ENCODE results near the gene FOXI1. TPM values are rescaled to one million over a fixed set of nuclear protein-coding genes. Genes with fewer than 3 reads are reported as not detected.

Gene FOXI1
- total RNA-seq, 4 donors from 2014 or later: not detected

- no peak overlapping the region for H3K27ac ChIP-seq (replicated peaks in 1 of 4)
- peaks cover 0 to 19% (median 0%) of the 10 kb centered on the region in 4 donors for H3K27me3 ChIP-seq
- WGBS: 96% methylated on average over 2 of the region's 2 CpGs
- H3K9me3 ChIP-seq: no peaks in the 10 kb centered on the region
- H3K36me3 ChIP-seq: no peaks in the 10 kb centered on the region
- TF ChIP-seq EP300 (IDR thresholded peaks at IDR 0.05) (no peak), POLR2A (IDR thresholded peaks at IDR 0.05; ENCODE audit: low read depth) (no peak), POLR2AphosphoS5 (IDR thresholded peaks at IDR 0.05) (no peak), CTCF (IDR thresholded peaks at IDR 0.05) (no peak)
- no peaks in the 10 kb centered on the region for H3K4me1 ChIP-seq
- intact Hi-C loops (cut with DNase I): no loop called here
- no peak overlapping the region for H3K4me3 ChIP-seq
- no peak for DNase-seq (ENCODE audit: extremely low spot score)
Measured at GRCh38 chr5:170071748-170072147, 33.9 kb upstream of the FOXI1 start.

GRCh38 chr5:170075696-170076095 is 30.0 kb upstream of the FOXI1 start:
- Histone ChIP-seq H3K36me3 (no peaks in the 10 kb centered on the region), H3K27me3 (peaks cover 0 to 17% (median 0%) of the 10 kb centered on the region in 4 donors), H3K4me3 (no peak overlapping the region), H3K9me3 (no peaks in the 10 kb centered on the region), H3K27ac (replicated peaks in 1 of 4) (no peak overlapping the region), H3K4me1 (no peaks in the 10 kb centered on the region)
- DNase-seq (ENCODE audit: extremely low spot score): no peak
- intact Hi-C loops (cut with DNase I): no loop called here
- 65% methylated on average over 7 of the region's 7 CpGs for WGBS
- TF ChIP-seq CTCF (IDR thresholded peaks at IDR 0.05) (no peak), POLR2A (IDR thresholded peaks at IDR 0.05; ENCODE audit: low read depth) (no peak)

GRCh38 chr5:170076211-170076610 is 29.5 kb upstream of the FOXI1 start:
- H3K4me3 ChIP-seq: no peak overlapping the region
- H3K4me1 ChIP-seq: no peaks in the 10 kb centered on the region
- DNase-seq (ENCODE audit: extremely low spot score): no peak
- H3K27me3 ChIP-seq: peaks cover 0 to 16% (median 0%) of the 10 kb centered on the region in 4 donors
- no peak overlapping the region for H3K27ac ChIP-seq (replicated peaks in 1 of 4)
- no peaks in the 10 kb centered on the region for H3K36me3 ChIP-seq
- no peaks in the 10 kb centered on the region for H3K9me3 ChIP-seq
- TF ChIP-seq POLR2AphosphoS5 (IDR thresholded peaks at IDR 0.05): no peak
- TF ChIP-seq POLR2A (IDR thresholded peaks at IDR 0.05; ENCODE audit: low read depth): no peak
- TF ChIP-seq CTCF (IDR thresholded peaks at IDR 0.05): no peak
- TF ChIP-seq EP300 (IDR thresholded peaks at IDR 0.05): no peak
- WGBS: 100% methylated on average over 1 of the region's 1 CpG
- intact Hi-C loops (cut with DNase I): no loop called here

DNA sequence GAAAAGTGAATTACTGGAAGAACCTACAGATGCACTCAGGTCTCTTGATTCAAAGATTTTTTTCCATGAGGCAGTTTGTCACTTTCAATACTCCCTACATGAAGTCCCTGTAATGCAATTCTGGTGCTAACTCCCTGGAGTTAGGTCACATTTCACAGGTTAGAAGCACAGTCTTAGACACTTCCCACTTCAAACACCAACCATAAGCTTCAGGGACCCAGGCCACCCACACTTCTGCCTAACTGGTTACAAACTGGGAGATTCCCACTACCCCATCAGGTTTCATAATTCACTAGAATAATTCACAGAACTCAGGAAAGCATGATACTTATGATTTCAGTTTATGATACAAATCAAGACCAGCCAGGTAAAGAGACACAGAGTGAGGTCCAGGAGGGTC is 29.0 kb upstream of the FOXI1 start:
- Histone ChIP-seq H3K9me3 (no peaks in the 10 kb centered on the region), H3K4me3 (no peak overlapping the region), H3K27ac (replicated peaks in 1 of 4) (no peak overlapping the region), H3K36me3 (no peaks in the 10 kb centered on the region), H3K4me1 (no peaks in the 10 kb centered on the region), H3K27me3 (peaks cover 0 to 21% (median 0%) of the 10 kb centered on the region in 4 donors)
- TF ChIP-seq CTCF (IDR thresholded peaks at IDR 0.05) (no peak), POLR2A (IDR thresholded peaks at IDR 0.05; ENCODE audit: low read depth) (no peak), EP300 (IDR thresholded peaks at IDR 0.05) (no peak), POLR2AphosphoS5 (IDR thresholded peaks at IDR 0.05) (no peak)
- intact Hi-C loops (cut with DNase I): no loop called here
- DNase-seq (ENCODE audit: extremely low spot score): no peak

DNA sequence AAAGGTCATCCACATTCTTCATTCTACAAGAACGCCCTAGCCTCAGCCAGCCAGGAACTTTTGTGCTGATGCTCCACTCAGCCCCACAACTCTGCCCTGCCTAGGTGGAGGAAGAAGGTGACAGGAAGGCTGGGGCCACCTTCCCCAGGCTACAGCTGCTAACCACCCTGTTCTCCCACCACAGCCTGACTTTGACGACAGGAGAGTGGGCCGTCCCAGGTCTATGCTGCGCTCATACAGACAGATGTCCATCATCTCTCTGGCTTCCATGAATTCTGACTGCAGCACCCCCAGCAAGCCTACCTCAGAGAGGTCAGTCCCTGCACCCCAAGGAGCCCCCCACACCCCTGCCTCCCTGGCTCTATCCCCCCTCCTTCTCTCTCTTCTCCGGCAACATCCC is 28.2 kb upstream of the FOXI1 start:
- no peak for TF ChIP-seq POLR2A (IDR thresholded peaks at IDR 0.05; ENCODE audit: low read depth)
- TF ChIP-seq EP300 (IDR thresholded peaks at IDR 0.05): no peak
- TF ChIP-seq POLR2AphosphoS5 (IDR thresholded peaks at IDR 0.05): no peak
- TF ChIP-seq CTCF (IDR thresholded peaks at IDR 0.05): no peak
- intact Hi-C loops (cut with DNase I): no loop called here
- Histone ChIP-seq H3K36me3 (no peaks in the 10 kb centered on the region), H3K4me3 (no peak overlapping the region), H3K27me3 (peaks cover 0 to 22% (median 0%) of the 10 kb centered on the region in 4 donors), H3K9me3 (no peaks in the 10 kb centered on the region), H3K4me1 (no peaks in the 10 kb centered on the region), H3K27ac (replicated peaks in 1 of 4) (no peak overlapping the region)
- no peak for DNase-seq (ENCODE audit: extremely low spot score)
- WGBS: 89% methylated on average over 5 of the region's 5 CpGs
